CD14-positive monocyte (primary cell): ENCODE measurements around the gene B4GALNT4. TPM values are rescaled to one million over a fixed set of nuclear protein-coding genes. Genes with fewer than 3 reads are reported as not detected.

Experiments
- DNase-seq, 3 donors: peaks; one replicate each; pipeline ENCODE4 v3.0.0-alpha.2; 2011 to 2022
- H2AFZ ChIP-seq: 2 replicates; pipeline ENCODE4 v1.6.0; 2012; ENCODE audit warnings: mild to moderate bottlenecking, low read depth, low read length, inconsistent platforms; ENCODE audit not compliant: insufficient read depth, poor library complexity, severe bottlenecking
- H3K27ac ChIP-seq, 2 donors: 1 replicate in 1 of 2; 2 replicates in 1 of 2; pipeline ENCODE4 v1.5.1; 2012 to 2013; ENCODE audit warnings: low read length in 2 of 2, control low read depth in 1 of 2, inconsistent platforms in 1 of 2, low read depth in 1 of 2, mild to moderate bottlenecking in 1 of 2
- H3K27me3 ChIP-seq, 2 donors: one replicate each; pipeline versions ENCODE4 v1.6.0 to v1.6.1; 2011 to 2013; ENCODE audit warnings: low read length in 2 of 2; ENCODE audit not compliant: control insufficient read depth in 2 of 2, insufficient read depth in 2 of 2
- H3K36me3 ChIP-seq, 2 donors: replicated peaks in 1 of 2; 1 replicate in 1 of 2; 2 replicates in 1 of 2; pipeline versions ENCODE4 v1.5.1 to v1.6.1; 2012 to 2013; ENCODE audit warnings: low read length in 2 of 2, control low read depth in 1 of 2, inconsistent platforms in 1 of 2, mild to moderate bottlenecking in 1 of 2; ENCODE audit not compliant: insufficient read depth in 2 of 2, control insufficient read depth in 1 of 2
- H3K4me1 ChIP-seq, 2 donors: 1 replicate in 1 of 2; 2 replicates in 1 of 2; pipeline versions ENCODE4 v1.5.1 to v1.6.1; 2012 to 2013; ENCODE audit warnings: low read length in 2 of 2, control low read depth in 1 of 2, inconsistent platforms in 1 of 2, mild to moderate bottlenecking in 1 of 2, moderate library complexity in 1 of 2; ENCODE audit not compliant: insufficient read depth in 2 of 2, control insufficient read depth in 1 of 2
- H3K4me2 ChIP-seq: replicated peaks from 2 replicates; pipeline ENCODE3; 2012; ENCODE audit warnings: low read length, moderate library complexity, mild to moderate bottlenecking; ENCODE audit not compliant: poor library complexity, severe bottlenecking; ENCODE audit errors: extremely low read depth
- H3K4me3 ChIP-seq, 3 experiments: fragments of 200-600 bp in 1 of 3; sonication (generic) in 1 of 3; replicated peaks in 1 of 3; 1 replicate in 2 of 3; 2 replicates in 1 of 3; pipeline ENCODE4 v1.5.1; 2011 to 2013; ENCODE audit warnings: low read length in 3 of 3, mild to moderate bottlenecking in 3 of 3, control low read depth in 2 of 3, low read depth in 2 of 3, inconsistent platforms in 1 of 3, moderate library complexity in 1 of 3
- H3K79me2 ChIP-seq: 2 replicates; pipeline ENCODE4 v1.6.0; 2012; ENCODE audit warnings: mild to moderate bottlenecking, control low read depth, inconsistent platforms, low read length, moderate library complexity; ENCODE audit not compliant: insufficient read depth
- H3K9ac ChIP-seq: 2 replicates; pipeline ENCODE4 v1.6.0; 2017; ENCODE audit warnings: low read length, mild to moderate bottlenecking; ENCODE audit not compliant: insufficient read depth, poor library complexity, severe bottlenecking
- H3K9me3 ChIP-seq, 2 donors: replicated peaks in 1 of 2; 1 replicate in 1 of 2; 2 replicates in 1 of 2; pipeline versions ENCODE4 v1.5.1 to v1.6.1; 2012 to 2013; ENCODE audit warnings: low read length in 2 of 2, control low read depth in 1 of 2; ENCODE audit not compliant: control insufficient read depth in 1 of 2, insufficient read depth in 1 of 2
- H4K20me1 ChIP-seq: 2 replicates; pipeline ENCODE4 v1.6.0; 2012; ENCODE audit warnings: mild to moderate bottlenecking, low read length, control low read depth, moderate library complexity; ENCODE audit not compliant: insufficient read depth
- H3K27ac Mint-ChIP-seq, 7 donors: one replicate each; pipeline ENCODE4 v1.8.0; 2020; ENCODE audit warnings: mild to moderate bottlenecking in 7 of 7, mixed read lengths in 7 of 7, moderate library complexity in 6 of 7, inconsistent platforms in 2 of 7
- H3K27me3 Mint-ChIP-seq, 3 donors: one replicate each; pipeline ENCODE4 v1.8.0; 2021 to 2022; ENCODE audit warnings: low read depth in 3 of 3, mild to moderate bottlenecking in 3 of 3, mixed read lengths in 3 of 3, moderate library complexity in 3 of 3, inconsistent platforms in 1 of 3
- H3K36me3 Mint-ChIP-seq, 2 donors: one replicate each; pipeline ENCODE4 v1.8.0; 2020; ENCODE audit warnings: mixed read lengths in 2 of 2, inconsistent platforms in 1 of 2, mild to moderate bottlenecking in 1 of 2
- H3K4me1 Mint-ChIP-seq: one replicate; pipeline ENCODE4 v1.8.0; 2020; ENCODE audit warnings: mild to moderate bottlenecking, mixed read lengths
- H3K4me3 Mint-ChIP-seq, 2 donors: one replicate each; pipeline ENCODE4 v1.8.0; 2020; ENCODE audit warnings: mild to moderate bottlenecking in 2 of 2, mixed read lengths in 2 of 2, moderate library complexity in 1 of 2
- H3K9me3 Mint-ChIP-seq, 7 donors: one replicate each; pipeline ENCODE4 v1.8.0; 2020 to 2022; ENCODE audit warnings: mixed read lengths in 7 of 7, mild to moderate bottlenecking in 6 of 7, moderate library complexity in 6 of 7, inconsistent platforms in 2 of 7
- WGBS: methylation state at CpG from one replicate; pipeline ENCODE4 v1.1.5; 2013; ENCODE audit warnings: missing lambda C conversion rate; ENCODE audit not compliant: insufficient coverage; 5-methylcytosine and 5-hydroxymethylcytosine counted together
- intact Hi-C, 2 donors: fragments of 100-400 bp; cut with micrococcal nuclease; formaldehyde crosslinking; loops; one replicate each; pipeline versions ENCODE4 v1.15.0 to v1.15.1; 2023
- polyA plus RNA-seq, 3 donors: library from polyadenylated mRNA; depleted of rRNA in 1 of 3; unstranded in 2 of 3; stranded (reverse) in 1 of 3; fragments of 300-500 nt in 2 of 3; fragments of >200 nt in 1 of 3; fragmentation: Illumina TruSeq in 2 of 3; gene quantifications; 1 replicate in 2 of 3; 2 replicates in 1 of 3; pipeline ENCODE4 v1.2.3, GENCODE V29; 2012 to 2021
- TF ChIP-seq, protein P1 (sequence below): fragments of 200-600 bp; IDR thresholded peaks from one replicate; pipeline ENCODE4 v1.8.0; 2022; ENCODE audit warnings: antibody characterized with exemption, mild to moderate bottlenecking

B4GALNT4 gene
- polyA plus RNA-seq, 3 donors: not detected

DNA sequence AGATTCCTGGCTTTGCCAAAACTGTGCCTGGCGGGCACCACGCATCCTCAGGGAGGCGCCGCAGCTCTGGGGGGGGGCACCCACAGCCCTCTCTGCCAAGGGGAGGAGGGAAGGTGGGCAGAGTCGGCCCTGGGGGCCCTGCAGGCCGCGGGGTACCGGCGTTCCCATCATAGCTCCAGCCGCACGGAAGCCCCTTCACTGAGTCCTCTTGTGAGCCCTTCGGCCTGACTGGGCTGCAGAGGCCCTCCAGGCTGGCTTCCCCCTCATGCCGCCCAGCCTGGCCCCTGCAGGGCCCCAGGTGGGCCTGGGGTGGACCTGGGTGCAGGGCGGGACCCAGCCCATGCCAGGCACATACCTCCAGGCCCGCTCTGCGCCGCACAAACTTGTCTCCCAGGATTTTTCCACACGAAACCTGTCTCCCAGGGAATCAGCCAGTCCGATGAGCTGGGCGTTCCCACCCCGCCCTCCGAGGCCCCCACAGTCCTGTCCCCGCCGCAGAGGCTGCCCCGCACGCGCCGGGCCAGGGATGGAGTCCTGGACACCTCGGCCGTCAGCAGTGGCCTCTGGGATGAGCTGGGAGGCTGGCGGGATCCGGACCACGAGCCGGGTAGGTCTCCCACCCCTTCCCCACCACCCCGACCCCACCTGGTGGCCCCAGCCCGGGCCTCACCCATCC lies 22.9 kb downstream of the B4GALNT4 start:
- DNase-seq: no peak
- Histone ChIP-seq H3K27me3 (peaks cover 0 to 6% of the 10 kb centered on the region in 2 donors), H3K36me3 (no peaks in the 10 kb centered on the region), H3K4me2 (no peak overlapping the region), H3K4me1 (peaks cover 3 to 7% of the 10 kb centered on the region in 2 donors), H3K79me2 (no peaks in the 10 kb centered on the region), H3K4me3 (no peak overlapping the region), H3K9me3 (peaks cover 0 to 4% of the 10 kb centered on the region in 2 donors), H2AFZ (no peak overlapping the region), H3K9ac (no peak overlapping the region), H3K27ac (no peak overlapping the region), H4K20me1 (no peaks in the 10 kb centered on the region)
- peaks cover 8 to 25% (median 13%) of the 10 kb centered on the region in 3 donors for H3K27me3 Mint-ChIP-seq
- no peak overlapping the region for H3K4me3 Mint-ChIP-seq
- 98% methylated on average over 19 of the region's 36 CpGs for WGBS
- no peak overlapping the region for H3K27ac Mint-ChIP-seq
- no peaks in the 10 kb centered on the region for H3K36me3 Mint-ChIP-seq
- intact Hi-C loops: no loop called here
- TF ChIP-seq, protein P1, sequence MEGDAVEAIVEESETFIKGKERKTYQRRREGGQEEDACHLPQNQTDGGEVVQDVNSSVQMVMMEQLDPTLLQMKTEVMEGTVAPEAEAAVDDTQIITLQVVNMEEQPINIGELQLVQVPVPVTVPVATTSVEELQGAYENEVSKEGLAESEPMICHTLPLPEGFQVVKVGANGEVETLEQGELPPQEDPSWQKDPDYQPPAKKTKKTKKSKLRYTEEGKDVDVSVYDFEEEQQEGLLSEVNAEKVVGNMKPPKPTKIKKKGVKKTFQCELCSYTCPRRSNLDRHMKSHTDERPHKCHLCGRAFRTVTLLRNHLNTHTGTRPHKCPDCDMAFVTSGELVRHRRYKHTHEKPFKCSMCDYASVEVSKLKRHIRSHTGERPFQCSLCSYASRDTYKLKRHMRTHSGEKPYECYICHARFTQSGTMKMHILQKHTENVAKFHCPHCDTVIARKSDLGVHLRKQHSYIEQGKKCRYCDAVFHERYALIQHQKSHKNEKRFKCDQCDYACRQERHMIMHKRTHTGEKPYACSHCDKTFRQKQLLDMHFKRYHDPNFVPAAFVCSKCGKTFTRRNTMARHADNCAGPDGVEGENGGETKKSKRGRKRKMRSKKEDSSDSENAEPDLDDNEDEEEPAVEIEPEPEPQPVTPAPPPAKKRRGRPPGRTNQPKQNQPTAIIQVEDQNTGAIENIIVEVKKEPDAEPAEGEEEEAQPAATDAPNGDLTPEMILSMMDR: no peak
- H3K9me3 Mint-ChIP-seq: peaks cover under 1 to 9% (median 2%) of the 10 kb centered on the region in 7 donors
- H3K4me1 Mint-ChIP-seq: no peaks in the 10 kb centered on the region

DNA sequence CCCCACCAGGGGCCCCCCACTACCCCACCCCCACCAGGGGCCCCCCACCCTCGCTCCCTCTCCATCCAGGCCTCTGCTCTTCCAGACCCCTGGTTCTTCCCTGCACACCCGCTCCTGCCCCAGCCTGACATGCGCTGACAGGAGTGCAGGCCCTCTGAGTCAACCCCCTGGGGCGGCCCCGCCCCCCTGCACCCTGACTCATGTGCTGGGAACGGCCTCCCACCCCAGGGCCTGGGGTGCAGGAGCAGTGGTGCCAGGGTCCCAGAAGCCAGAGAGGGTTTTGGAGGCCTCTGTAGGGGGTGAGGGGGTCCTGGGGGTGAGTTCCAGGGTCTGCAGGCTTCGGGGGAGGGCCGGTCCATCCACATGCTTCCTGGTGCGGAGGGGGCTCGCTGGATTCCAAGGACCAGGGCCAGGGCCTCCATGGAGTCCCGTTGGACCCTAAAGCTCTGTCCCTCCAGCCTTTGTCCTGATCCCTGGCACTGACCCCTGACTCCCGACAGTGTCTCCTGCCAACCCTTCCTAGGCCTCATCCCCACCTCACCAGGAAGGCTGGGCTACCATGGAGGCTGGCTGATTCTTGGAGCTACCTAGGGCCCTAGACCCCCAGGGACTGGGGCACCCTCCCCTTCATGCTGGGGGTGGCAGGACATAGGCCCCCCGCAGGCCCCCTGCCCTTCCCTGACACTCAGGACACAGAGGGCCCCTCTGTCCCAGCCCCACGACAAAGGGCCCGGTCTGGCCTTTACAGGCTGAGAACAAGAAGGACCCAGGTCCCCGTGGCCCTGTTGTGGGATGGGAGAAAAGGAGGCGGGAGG lies 24.1 kb downstream of the B4GALNT4 start:
- Mint-ChIP-seq H3K36me3 (no peaks in the 10 kb centered on the region), H3K4me1 (peaks cover 4% of the 10 kb centered on the region), H3K9me3 (no peaks in the 10 kb centered on the region), H3K27me3 (peaks cover 8 to 24% (median 11%) of the 10 kb centered on the region in 3 donors), H3K4me3 (no peak overlapping the region), H3K27ac (no peak overlapping the region)
- Histone ChIP-seq H3K27ac (no peak overlapping the region), H3K36me3 (no peaks in the 10 kb centered on the region), H3K4me1 (peaks cover 7 to 11% of the 10 kb centered on the region in 2 donors), H3K4me3 (no peak overlapping the region), H4K20me1 (no peaks in the 10 kb centered on the region), H3K9me3 (no peaks in the 10 kb centered on the region), H2AFZ (no peak overlapping the region), H3K27me3 (peaks cover 0 to 6% of the 10 kb centered on the region in 2 donors), H3K9ac (no peak overlapping the region), H3K79me2 (no peaks in the 10 kb centered on the region), H3K4me2 (no peak overlapping the region)
- TF ChIP-seq, protein P1: no peak
- no peak for DNase-seq
- intact Hi-C loops: no loop called here
- WGBS: 96% methylated on average over 5 of the region's 17 CpGs
